Neuronal stem cell (in vitro differentiated cells): ENCODE data around the gene SH3PXD2A.

ENCODE experiments used
- DNase-seq: peaks from one replicate; pipeline ENCODE4 v3.0.0-alpha.2; 2013; ENCODE audit warnings: low spot score
- H2AFZ ChIP-seq: one replicate; pipeline ENCODE4 v1.6.1; 2013; ENCODE audit warnings: mild to moderate bottlenecking, low read length, inconsistent platforms
- H2AK5ac ChIP-seq: 2 replicates; pipeline ENCODE4 v1.6.1; 2013; ENCODE audit warnings: low read depth, mild to moderate bottlenecking, inconsistent platforms, low read length, moderate library complexity, mixed read lengths
- H2BK120ac ChIP-seq: 2 replicates; pipeline ENCODE4 v1.6.1; 2013; ENCODE audit warnings: low read depth, mild to moderate bottlenecking, inconsistent platforms, low read length, moderate library complexity, mixed read lengths
- H2BK12ac ChIP-seq: one replicate; pipeline ENCODE4 v1.6.1; 2013; ENCODE audit warnings: low read length, inconsistent platforms
- H2BK15ac ChIP-seq: 2 replicates; pipeline ENCODE4 v1.6.1; 2013; ENCODE audit warnings: mild to moderate bottlenecking, low read length, inconsistent platforms, mixed read lengths
- H2BK5ac ChIP-seq: one replicate; pipeline ENCODE4 v1.6.1; 2013; ENCODE audit warnings: inconsistent platforms, mild to moderate bottlenecking, low read length, moderate library complexity
- H3K14ac ChIP-seq: one replicate; pipeline ENCODE4 v1.6.1; 2013; ENCODE audit warnings: low read length, inconsistent platforms
- H3K18ac ChIP-seq: 2 replicates; pipeline ENCODE4 v1.6.1; 2013; ENCODE audit warnings: low read length, inconsistent platforms
- H3K23ac ChIP-seq: 2 replicates; pipeline ENCODE4 v1.6.1; 2013; ENCODE audit warnings: low read depth, mild to moderate bottlenecking, mixed read lengths, low read length, inconsistent platforms; ENCODE audit not compliant: poor library complexity
- H3K27ac ChIP-seq: replicated peaks from 3 replicates; pipeline ENCODE4 v1.5.1; 2013; ENCODE audit warnings: low read length, inconsistent platforms
- H3K27me3 ChIP-seq, 3 experiments: 2 replicates each; pipeline ENCODE4 v1.6.1; 2013; ENCODE audit warnings: low read length in 3 of 3, mild to moderate bottlenecking in 2 of 3, inconsistent platforms in 1 of 3, low read depth in 1 of 3, mixed read lengths in 1 of 3, moderate library complexity in 1 of 3; ENCODE audit not compliant: control insufficient read depth in 3 of 3, insufficient read depth in 3 of 3
- H3K36me3 ChIP-seq, 2 donors: replicated peaks in 1 of 2; 2 replicates each; pipeline ENCODE4 v1.6.1; 2013; ENCODE audit warnings: low read length in 2 of 2; ENCODE audit not compliant: control insufficient read depth in 2 of 2, insufficient read depth in 2 of 2
- H3K4ac ChIP-seq: 2 replicates; pipeline ENCODE4 v1.6.1; 2013; ENCODE audit warnings: inconsistent platforms, mild to moderate bottlenecking, low read length, moderate library complexity
- H3K4me1 ChIP-seq, 2 donors: 1 replicate in 1 of 2; 2 replicates in 1 of 2; pipeline ENCODE4 v1.6.1; 2013; ENCODE audit warnings: low read length in 2 of 2, low read depth in 1 of 2; ENCODE audit not compliant: control insufficient read depth in 2 of 2, insufficient read depth in 1 of 2
- H3K4me2 ChIP-seq: one replicate; pipeline ENCODE4 v1.6.1; 2013; ENCODE audit warnings: mild to moderate bottlenecking, low read length, inconsistent platforms; ENCODE audit not compliant: insufficient read depth, poor library complexity, severe bottlenecking
- H3K4me3 ChIP-seq, 2 donors: 2 replicates each; pipeline ENCODE4 v1.5.1; 2013; ENCODE audit warnings: low read length in 2 of 2, mild to moderate bottlenecking in 2 of 2, inconsistent platforms in 1 of 2, moderate library complexity in 1 of 2
- H3K79me1 ChIP-seq: one replicate; pipeline ENCODE4 v1.6.1; 2013; ENCODE audit warnings: low read depth, mild to moderate bottlenecking, inconsistent platforms, low read length, moderate library complexity
- H3K9ac ChIP-seq: one replicate; pipeline ENCODE4 v1.6.1; 2013; ENCODE audit warnings: mild to moderate bottlenecking, low read depth, low read length, inconsistent platforms; ENCODE audit not compliant: poor library complexity
- H3K9me3 ChIP-seq, 2 donors: replicated peaks in 1 of 2; 2 replicates each; pipeline versions ENCODE3 to v1.6.1; 2013; ENCODE audit warnings: low read length in 2 of 2, mild to moderate bottlenecking in 2 of 2, inconsistent platforms in 1 of 2, low read depth in 1 of 2, mixed read lengths in 1 of 2, moderate library complexity in 1 of 2; ENCODE audit not compliant: control insufficient read depth in 2 of 2, insufficient read depth in 1 of 2
- H4K8ac ChIP-seq: one replicate; pipeline ENCODE4 v1.6.1; 2013; ENCODE audit warnings: low read depth, mild to moderate bottlenecking, inconsistent platforms, low read length, moderate library complexity
- H4K91ac ChIP-seq: one replicate; pipeline ENCODE4 v1.6.1; 2013; ENCODE audit warnings: low read length, low read depth, mild to moderate bottlenecking, inconsistent platforms; ENCODE audit not compliant: poor library complexity
- WGBS, 2 donors: extraction: QIAGEN DNeasy Blood & Tissue Kit; methylation state at CpG; one replicate each; pipeline ENCODE4 v1.1.7; 2013; ENCODE audit warnings: missing lambda C conversion rate in 2 of 2, mixed read lengths in 1 of 2; ENCODE audit not compliant: insufficient read length in 2 of 2, insufficient replicate concordance in 1 of 2; ENCODE audit errors: extremely low coverage in 2 of 2; 5-methylcytosine and 5-hydroxymethylcytosine counted together

SH3PXD2A gene

GRCh38 chr10:103882285-103883007 is 27.1 kb upstream of the SH3PXD2A start:
- no peak overlapping the region for H3K14ac ChIP-seq
- no peak overlapping the region for H3K4me3 ChIP-seq
- no peaks in the 10 kb centered on the region for H3K27me3 ChIP-seq
- H2BK120ac ChIP-seq: no peak overlapping the region
- H2BK5ac ChIP-seq: no peak overlapping the region
- H3K4ac ChIP-seq: no peak overlapping the region
- no peak overlapping the region for H2AK5ac ChIP-seq
- H3K18ac ChIP-seq: no peak overlapping the region
- H3K4me1 ChIP-seq: no peaks in the 10 kb centered on the region
- H2AFZ ChIP-seq: no peak overlapping the region
- no peak overlapping the region for H3K27ac ChIP-seq
- no peak overlapping the region for H3K23ac ChIP-seq
- no peak overlapping the region for H3K4me2 ChIP-seq
- H3K9ac ChIP-seq: no peak overlapping the region
- WGBS, 2 donors: no CpG with 5 or more reads among the region's 8 CpGs
- H4K8ac ChIP-seq: no peak overlapping the region
- H3K9me3 ChIP-seq: no peaks in the 10 kb centered on the region
- H3K36me3 ChIP-seq: peaks cover 2 to 36% of the 10 kb centered on the region in 2 donors
- H3K79me1 ChIP-seq: no peaks in the 10 kb centered on the region
- no peak overlapping the region for H2BK12ac ChIP-seq
- H2BK15ac ChIP-seq: no peak overlapping the region
- H4K91ac ChIP-seq: no peak overlapping the region
- no peak for DNase-seq

DNA sequence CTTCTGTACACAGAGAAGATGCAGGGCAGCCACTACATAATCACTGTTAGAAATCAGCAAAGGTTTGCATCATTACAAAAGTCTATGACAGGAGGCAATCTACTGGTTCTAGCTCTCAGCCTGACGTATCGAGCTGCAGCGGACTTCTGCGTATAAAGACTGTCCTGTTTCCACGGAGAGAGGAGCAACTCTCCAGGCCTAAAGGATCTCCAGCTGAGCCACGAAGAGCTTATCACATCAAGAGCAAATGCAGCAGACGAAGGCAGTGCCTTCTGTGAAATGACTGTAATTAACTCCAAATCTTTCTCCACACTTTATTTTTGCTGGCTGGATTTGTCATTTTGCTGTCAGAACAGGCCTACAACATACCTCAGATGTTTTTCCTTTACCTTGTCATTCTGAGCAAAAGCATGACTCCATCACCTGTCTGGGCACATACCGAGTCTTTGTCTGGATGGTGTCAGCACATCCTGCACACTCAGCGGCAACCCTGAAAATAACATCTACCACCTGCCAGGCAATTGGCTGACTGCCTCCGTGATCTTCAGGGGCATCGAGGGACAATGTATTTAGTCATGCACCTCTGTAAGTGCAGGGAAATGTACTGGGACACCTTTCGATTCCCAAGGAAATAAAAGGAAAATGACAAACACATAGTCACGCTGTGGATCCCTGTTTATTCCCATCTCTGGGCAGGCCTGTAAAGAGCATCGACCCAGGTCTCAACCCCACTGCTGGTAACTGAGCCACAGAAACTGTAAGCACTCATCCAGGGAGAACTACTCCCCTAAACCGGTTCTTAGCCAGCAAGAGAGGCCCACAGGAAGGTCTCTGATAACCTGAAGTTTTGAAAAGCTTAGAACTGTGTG is 26.3 kb upstream of the SH3PXD2A start:
- Histone ChIP-seq H3K27ac (no peak overlapping the region), H3K9me3 (no peaks in the 10 kb centered on the region), H3K4me1 (no peaks in the 10 kb centered on the region), H3K79me1 (no peaks in the 10 kb centered on the region), H3K4ac (no peak overlapping the region), H3K36me3 (peaks cover 2 to 28% of the 10 kb centered on the region in 2 donors), H2AFZ (no peak overlapping the region), H2AK5ac (no peak overlapping the region), H3K14ac (no peak overlapping the region), H3K18ac (no peak overlapping the region), H4K91ac (no peak overlapping the region), H3K4me3 (no peak overlapping the region), H3K9ac (no peak overlapping the region), H2BK15ac (no peak overlapping the region), H3K27me3 (no peaks in the 10 kb centered on the region), H3K23ac (no peak overlapping the region), H4K8ac (no peak overlapping the region), H2BK12ac (no peak overlapping the region), H3K4me2 (no peak overlapping the region), H2BK120ac (no peak overlapping the region), H2BK5ac (no peak overlapping the region)
- DNase-seq: no peak
- WGBS, 2 donors: no CpG with 5 or more reads among the region's 15 CpGs

DNA sequence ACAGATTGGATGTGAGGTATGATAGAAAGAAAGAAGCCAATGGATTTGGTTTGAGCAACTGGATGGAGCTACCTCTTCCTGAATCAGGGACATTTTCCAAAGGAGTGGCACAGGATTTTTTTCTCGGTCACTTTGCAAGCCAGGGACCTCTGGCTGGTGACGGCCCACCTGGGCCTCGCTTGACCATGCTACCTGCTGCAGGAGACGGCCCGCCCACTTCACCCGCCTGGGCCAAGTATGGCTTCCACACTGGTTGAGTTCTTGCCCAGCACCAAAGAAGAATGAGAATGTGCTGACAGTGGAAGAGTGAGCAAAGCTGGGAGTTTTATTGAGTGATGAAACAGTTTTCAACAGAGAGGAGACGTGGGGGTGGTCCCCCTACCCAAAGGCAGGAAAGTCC is 24.5 kb upstream of the SH3PXD2A start:
- H3K79me1 ChIP-seq: no peaks in the 10 kb centered on the region
- no peak overlapping the region for H3K18ac ChIP-seq
- peaks cover 2 to 28% of the 10 kb centered on the region in 2 donors for H3K36me3 ChIP-seq
- DNase-seq: no peak
- H2AFZ ChIP-seq: no peak overlapping the region
- no peak overlapping the region for H3K4ac ChIP-seq
- no peaks in the 10 kb centered on the region for H3K4me1 ChIP-seq
- no peak overlapping the region for H3K4me3 ChIP-seq
- no peak overlapping the region for H2BK15ac ChIP-seq
- no peaks in the 10 kb centered on the region for H3K27me3 ChIP-seq
- no peak overlapping the region for H4K8ac ChIP-seq
- no peak overlapping the region for H3K27ac ChIP-seq
- WGBS, 2 donors: no CpG with 5 or more reads among the region's 7 CpGs
- H3K14ac ChIP-seq: no peak overlapping the region
- no peak overlapping the region for H2AK5ac ChIP-seq
- no peak overlapping the region for H2BK120ac ChIP-seq
- H2BK5ac ChIP-seq: no peak overlapping the region
- H3K4me2 ChIP-seq: no peak overlapping the region
- H3K23ac ChIP-seq: no peak overlapping the region
- H3K9ac ChIP-seq: no peak overlapping the region
- H4K91ac ChIP-seq: no peak overlapping the region
- H3K9me3 ChIP-seq: no peaks in the 10 kb centered on the region
- no peak overlapping the region for H2BK12ac ChIP-seq

- no CpG with 5 or more reads among the region's 9 CpGs for WGBS, 2 donors
- Histone ChIP-seq H2BK12ac (no peak overlapping the region), H3K4me3 (no peak overlapping the region), H3K4me2 (no peak overlapping the region), H3K9me3 (no peaks in the 10 kb centered on the region), H2BK5ac (no peak overlapping the region), H4K8ac (no peak overlapping the region), H3K27ac (no peak overlapping the region), H2AK5ac (no peak overlapping the region), H3K23ac (no peak overlapping the region), H3K36me3 (peaks cover 2 to 28% of the 10 kb centered on the region in 2 donors), H4K91ac (no peak overlapping the region), H3K4me1 (no peaks in the 10 kb centered on the region), H3K4ac (no peak overlapping the region), H3K79me1 (no peaks in the 10 kb centered on the region), H2BK120ac (no peak overlapping the region), H2BK15ac (no peak overlapping the region), H3K14ac (no peak overlapping the region), H3K9ac (peak overlapping the region; percentile 9), H3K18ac (no peak overlapping the region), H3K27me3 (no peaks in the 10 kb centered on the region), H2AFZ (no peak overlapping the region)
- DNase-seq: no peak
Observed at GRCh38 chr10:103879409-103879808, 24.0 kb upstream of the SH3PXD2A start.
